Right kidney (tissue), 1 donor: ENCODE measurements around the gene CCP110.

Experiments
- DNase-seq: peaks from one replicate; pipeline ENCODE4 v3.0.0-alpha.2; 2016

The CCP110 gene

GRCh38 chr16:19601083-19601976 is 77.6 kb downstream of the CCP110 start:
- DNase-seq: peak; percentile 37
